ENCODE results near the gene IL18RAP. TPM values are rescaled to one million over a fixed set of nuclear protein-coding genes. Genes with fewer than 3 reads are reported as not detected.

Gene IL18RAP
- total and polyA plus RNA-seq, 2 experiments from 2014 or later: 0.40 TPM; not detected in 1

DNA sequence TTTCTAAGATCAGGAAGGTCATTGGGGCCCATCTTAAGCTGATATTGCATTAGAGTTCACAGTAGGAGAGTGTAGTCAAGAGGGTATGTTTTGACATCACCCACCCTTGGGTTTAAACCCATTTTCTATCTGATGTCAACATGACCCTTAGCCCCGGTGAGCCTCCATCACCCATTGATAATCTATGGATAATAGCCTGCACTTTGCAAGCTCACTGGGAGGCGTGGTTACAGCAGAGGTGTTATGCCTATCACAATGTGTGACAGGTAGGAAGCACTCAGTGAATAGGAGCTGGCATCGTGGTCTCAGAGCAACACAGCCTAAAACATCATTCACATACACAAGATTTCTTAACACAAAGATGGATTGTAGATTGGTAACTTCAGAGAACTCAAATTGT, 21.3 kb downstream of the IL18RAP start:
- no peaks in the 10 kb centered on the region for H3K4me1 ChIP-seq (ENCODE audit: insufficient read depth)
- H3K36me3 ChIP-seq (replicated peaks; ENCODE audit: insufficient read depth, low read depth): no peaks in the 10 kb centered on the region
- H3K79me2 ChIP-seq: no peaks in the 10 kb centered on the region
- H3K9me3 ChIP-seq (ENCODE audit: low read depth): no peaks in the 10 kb centered on the region
- H3K4me3 ChIP-seq: no peak overlapping the region
- DNase-seq (ENCODE audit: low spot score): no peak
- H4K20me1 ChIP-seq (ENCODE audit: insufficient read depth, poor library complexity, severe bottlenecking): no peaks in the 10 kb centered on the region
- H3K4me2 ChIP-seq: no peak overlapping the region
- H2AFZ ChIP-seq: no peak overlapping the region
- TF ChIP-seq CTCF (IDR thresholded peaks at IDR 0.05; ENCODE audit: poor library complexity) (no peak), EZH2phosphoT487 (IDR thresholded peaks at IDR 0.05; ENCODE audit: low read depth, severe bottlenecking, unreplicated experiment) (no peak), EZH2 (IDR thresholded peaks at IDR 0.05; ENCODE audit: borderline replicate concordance) (no peak)
- H3K9me2 ChIP-seq (replicated peaks; ENCODE audit: insufficient read depth): no peaks in the 10 kb centered on the region
- H3K27me3 ChIP-seq: no peaks in the 10 kb centered on the region
- H3K27ac ChIP-seq: no peak overlapping the region
- 52% methylated on average over 3 of the region's 3 CpGs for WGBS (ENCODE audit: low lambda C conversion rate, missing lambda C conversion rate)

DNA sequence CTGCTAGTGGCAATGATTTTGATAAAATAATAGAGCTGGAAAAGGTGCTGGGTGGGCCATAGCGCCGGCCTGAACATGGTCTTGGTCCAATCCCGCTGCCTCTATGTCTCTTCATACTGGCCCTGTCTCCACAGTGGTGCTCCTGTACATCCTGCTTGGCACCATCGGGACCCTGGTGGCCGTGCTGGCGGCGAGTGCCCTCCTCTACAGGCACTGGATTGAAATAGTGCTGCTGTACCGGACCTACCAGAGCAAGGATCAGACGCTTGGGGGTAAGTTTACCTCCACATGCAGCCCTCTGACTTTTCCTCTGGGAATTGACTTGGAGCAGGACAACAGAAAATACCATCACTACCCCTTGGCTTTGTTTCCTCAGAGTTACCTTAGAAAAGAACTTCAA, 24.0 kb downstream of the IL18RAP start:
- Histone ChIP-seq H3K4me3 (no peak overlapping the region), H3K27ac (no peak overlapping the region), H3K9me2 (replicated peaks; ENCODE audit: insufficient read depth) (no peaks in the 10 kb centered on the region), H3K36me3 (replicated peaks; ENCODE audit: insufficient read depth, low read depth) (no peaks in the 10 kb centered on the region), H3K4me2 (no peak overlapping the region), H3K9me3 (ENCODE audit: low read depth) (no peaks in the 10 kb centered on the region), H3K4me1 (ENCODE audit: insufficient read depth) (no peaks in the 10 kb centered on the region), H4K20me1 (ENCODE audit: insufficient read depth, poor library complexity, severe bottlenecking) (no peaks in the 10 kb centered on the region), H3K79me2 (no peaks in the 10 kb centered on the region), H2AFZ (no peak overlapping the region), H3K27me3 (no peaks in the 10 kb centered on the region)
- TF ChIP-seq CTCF (IDR thresholded peaks at IDR 0.05; ENCODE audit: poor library complexity) (no peak), EZH2phosphoT487 (IDR thresholded peaks at IDR 0.05; ENCODE audit: low read depth, severe bottlenecking, unreplicated experiment) (no peak), EZH2 (IDR thresholded peaks at IDR 0.05; ENCODE audit: borderline replicate concordance) (no peak)
- 97% methylated on average over 9 of the region's 9 CpGs for WGBS (ENCODE audit: low lambda C conversion rate, missing lambda C conversion rate)
- DNase-seq (ENCODE audit: low spot score): no peak

- Histone ChIP-seq H4K20me1 (ENCODE audit: insufficient read depth, poor library complexity, severe bottlenecking) (no peaks in the 10 kb centered on the region), H3K79me2 (no peaks in the 10 kb centered on the region)
These were observed 26.5 kb downstream of the IL18RAP start for GRCh38 chr2:102449370-102449974.

More at GRCh38 chr2:102449370-102449974, 26.5 kb downstream of the IL18RAP start:
- TF ChIP-seq EZH2phosphoT487 (IDR thresholded peaks at IDR 0.05; ENCODE audit: low read depth, severe bottlenecking, unreplicated experiment) (no peak), CTCF (IDR thresholded peaks at IDR 0.05; ENCODE audit: poor library complexity) (peak; percentile 80)
- H2AFZ ChIP-seq: no peak overlapping the region
- no peaks in the 10 kb centered on the region for H3K27me3 ChIP-seq
- 0% methylated on average over 1 of the region's 1 CpG for WGBS (ENCODE audit: low lambda C conversion rate, missing lambda C conversion rate)
- no peak overlapping the region for H3K27ac ChIP-seq
- no peaks in the 10 kb centered on the region for H3K9me3 ChIP-seq (ENCODE audit: low read depth)
- H3K4me2 ChIP-seq: no peak overlapping the region
- no peaks in the 10 kb centered on the region for H3K9me2 ChIP-seq (replicated peaks; ENCODE audit: insufficient read depth)
- DNase-seq (ENCODE audit: low spot score): peak; percentile 62
- no peaks in the 10 kb centered on the region for H3K4me1 ChIP-seq (ENCODE audit: insufficient read depth)
- H3K4me3 ChIP-seq: no peak overlapping the region
- H3K36me3 ChIP-seq (replicated peaks; ENCODE audit: insufficient read depth, low read depth): no peaks in the 10 kb centered on the region
